MCF 10A (cell line): Measurements from ENCODE around the gene ZNF385A. TPM values are rescaled to one million over a fixed set of nuclear protein-coding genes. Genes with fewer than 3 reads are reported as not detected.

ENCODE experiments used
- BruUV-seq: library from RNA; stranded (reverse); fragments of 400-500 nt; replicated peaks from 2 replicates; lab custom pipeline; 2021; lab: Mats Ljungman, UMichigan
- CTCF ChIA-PET: fragments of 300-600 bp; sonication (Branson Sonifier 250); formaldehyde crosslinking; extraction: SDS; loops from one replicate; lab custom pipeline; 2021; ENCODE audit warnings: antibody characterized with exemption, inconsistent platforms; lab: Yijun Ruan, JAX
- POLR2A ChIA-PET: fragments of 300-600, 350-650 bp; sonication (Branson Sonifier 250); formaldehyde crosslinking; extraction: SDS; loops from one replicate; lab custom pipeline; 2020; ENCODE audit warnings: antibody characterized with exemption, inconsistent platforms; lab: Yijun Ruan, JAX
- DNase-seq: peaks from one replicate; pipeline ENCODE4 v3.0.0-alpha.2; 2018; ENCODE audit not compliant: unreplicated experiment
- H3K27ac Mint-ChIP-seq: one replicate; pipeline ENCODE4 v1.8.0; 2022; ENCODE audit warnings: mild to moderate bottlenecking, low read depth, mixed read lengths; ENCODE audit not compliant: unreplicated experiment
- H3K27me3 Mint-ChIP-seq: one replicate; pipeline ENCODE4 v1.8.0; 2022; ENCODE audit warnings: mixed read lengths; ENCODE audit not compliant: insufficient read depth, unreplicated experiment
- H3K36me3 Mint-ChIP-seq: one replicate; pipeline ENCODE4 v1.8.0; 2022; ENCODE audit warnings: mild to moderate bottlenecking, moderate library complexity, mixed read lengths; ENCODE audit not compliant: insufficient read depth, unreplicated experiment
- H3K4me1 Mint-ChIP-seq: one replicate; pipeline ENCODE4 v1.8.0; 2022; ENCODE audit warnings: mixed read lengths; ENCODE audit not compliant: insufficient read depth, unreplicated experiment
- H3K4me3 Mint-ChIP-seq: one replicate; pipeline ENCODE4 v1.8.0; 2022; ENCODE audit warnings: mild to moderate bottlenecking, moderate library complexity, mixed read lengths; ENCODE audit not compliant: unreplicated experiment
- H3K9me3 Mint-ChIP-seq: one replicate; pipeline ENCODE4 v1.8.0; 2022; ENCODE audit warnings: mixed read lengths; ENCODE audit not compliant: unreplicated experiment
- CTCF ChIP-seq: fragments of 200-600 bp; IDR thresholded peaks from one replicate; pipeline ENCODE4 v1.8.0; 2022; ENCODE audit warnings: antibody characterized with exemption, mild to moderate bottlenecking; ENCODE audit not compliant: unreplicated experiment
- intact Hi-C: fragments of 100-400 bp; cut with micrococcal nuclease; formaldehyde crosslinking; loops from 2 replicates; pipeline ENCODE4 v1.14.1; 2022
- total RNA-seq: library from RNA; stranded (reverse); gene quantifications from 2 replicates; pipeline ENCODE4 v1.2.3, GENCODE V29; 2022

The ZNF385A gene
- total RNA-seq, 1 experiment from 2014 or later: 8.3 TPM

- H3K27ac Mint-ChIP-seq: no peak overlapping the region
- H3K9me3 Mint-ChIP-seq: no peaks in the 10 kb centered on the region
- DNase-seq: no peak
- peaks cover 42% of the 10 kb centered on the region for H3K36me3 Mint-ChIP-seq
- TF ChIP-seq CTCF: no peak
- H3K4me3 Mint-ChIP-seq: no peak overlapping the region
- CTCF ChIA-PET: interaction anchor here (0.6 to 6.4 kb wide), 20 partner anchors 9 to 1016 kb away, joined by 3 to 46 read pairs (median 6); partner anchors contain the start of genes CBX5, COPZ1 and HNRNPA1
- POLR2A ChIA-PET: interaction anchor here (0.5 to 1.7 kb wide), 7 partner anchors 11 to 578 kb away, joined by 3 to 13 read pairs (median 3); partner anchors contain the start of genes CBX5 and HNRNPA1
- intact Hi-C loops: loop anchor here (2.0 kb wide), 1 partner anchor 23 kb away; no protein-coding TSS in a partner anchor
- H3K4me1 Mint-ChIP-seq: peaks cover 13% of the 10 kb centered on the region
- no TSS peak for BruUV-seq
- no peaks in the 10 kb centered on the region for H3K27me3 Mint-ChIP-seq
Measured at GRCh38 chr12:54337854-54338650, 46.5 kb downstream of the ZNF385A start.

DNA sequence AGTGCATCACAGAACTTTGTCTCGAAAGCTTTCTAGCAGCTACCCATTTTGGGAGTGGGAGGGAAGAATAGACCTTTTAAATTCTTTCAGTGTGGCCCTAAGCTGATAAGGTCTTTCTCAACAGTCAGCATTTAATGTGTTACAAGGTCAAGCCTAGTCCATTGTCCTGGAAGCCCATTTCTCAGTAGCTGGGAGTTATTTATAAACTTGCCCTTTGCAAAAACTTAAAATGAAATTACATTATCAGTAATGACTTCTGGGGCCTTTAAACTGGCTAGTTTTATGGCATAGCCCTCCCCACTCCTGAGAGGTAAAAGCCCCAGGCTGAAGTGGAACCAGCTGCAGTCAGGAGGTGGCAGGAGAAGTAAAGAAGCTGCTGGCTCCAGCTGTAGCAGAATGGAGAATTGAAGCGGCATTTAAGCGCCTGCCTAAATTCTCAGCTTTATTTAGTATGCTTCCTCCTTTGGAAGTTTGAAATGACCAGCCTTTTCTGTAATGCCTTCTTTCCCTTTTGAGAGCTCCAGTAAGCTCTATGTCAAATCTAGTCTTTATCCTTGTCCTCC, 47.2 kb downstream of the ZNF385A start:
- H3K4me3 Mint-ChIP-seq: no peak overlapping the region
- intact Hi-C loops: loop anchor here (2.0 kb wide), 1 partner anchor 23 kb away; no protein-coding TSS in a partner anchor
- DNase-seq: no peak
- no peaks in the 10 kb centered on the region for H3K27me3 Mint-ChIP-seq
- TF ChIP-seq CTCF: no peak
- H3K27ac Mint-ChIP-seq: no peak overlapping the region
- ChIA-PET POLR2A (interaction anchor here (0.5 to 1.7 kb wide), 7 partner anchors 11 to 577 kb away, joined by 3 to 13 read pairs (median 3); partner anchors contain the start of genes CBX5 and HNRNPA1), CTCF (interaction anchor here (0.6 to 6.4 kb wide), 21 partner anchors 10 to 106 kb away, joined by 3 to 46 read pairs (median 5); partner anchors contain the start of genes CBX5, COPZ1 and HNRNPA1)
- BruUV-seq: TSS peak; percentile 27
- peaks cover 13% of the 10 kb centered on the region for H3K4me1 Mint-ChIP-seq
- H3K9me3 Mint-ChIP-seq: no peaks in the 10 kb centered on the region
- H3K36me3 Mint-ChIP-seq: peaks cover 39% of the 10 kb centered on the region

DNA sequence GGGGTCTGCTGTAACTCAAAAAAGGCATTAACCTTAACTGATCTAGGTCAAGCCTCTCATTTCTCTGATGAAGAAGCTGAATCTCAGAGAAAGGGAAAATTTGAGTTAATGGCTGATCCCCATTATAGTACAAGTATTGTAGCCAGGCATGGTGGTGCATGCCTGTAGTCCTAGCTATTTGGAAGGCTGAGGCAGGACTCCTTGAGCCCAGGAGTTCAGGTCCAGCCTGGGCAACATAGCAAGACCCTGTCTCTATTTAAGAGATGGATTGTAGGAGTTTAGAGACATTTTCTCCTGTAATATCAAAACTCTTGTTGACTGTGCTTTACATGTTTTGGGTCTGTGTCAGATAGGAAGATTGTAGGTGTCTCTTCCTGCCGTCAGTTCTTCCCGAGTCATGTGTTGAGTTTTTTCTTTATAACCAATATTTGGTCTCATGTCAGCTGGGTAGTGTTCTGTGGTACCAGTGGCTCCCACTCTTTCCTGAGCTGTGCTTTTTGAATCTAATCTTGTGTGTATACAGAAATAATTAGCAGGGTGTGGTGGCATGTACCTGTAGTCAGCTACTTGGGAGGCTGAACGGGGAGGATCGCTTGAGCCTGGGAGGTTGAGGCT, 51.0 kb downstream of the ZNF385A start:
- Mint-ChIP-seq H3K4me3 (no peak overlapping the region), H3K36me3 (peaks cover 38% of the 10 kb centered on the region), H3K27me3 (no peaks in the 10 kb centered on the region), H3K9me3 (no peaks in the 10 kb centered on the region), H3K27ac (no peak overlapping the region), H3K4me1 (peaks cover 28% of the 10 kb centered on the region)
- intact Hi-C loops: no loop called here
- POLR2A ChIA-PET: interaction anchor here (1.1 to 3.0 kb wide), 3 partner anchors 8 to 53 kb away, joined by 4 to 12 read pairs (median 8); partner anchors contain the start of genes CBX5, COPZ1 and HNRNPA1
- no peak for TF ChIP-seq CTCF
- no TSS peak for BruUV-seq
- CTCF ChIA-PET: interaction anchor here (0.5 to 6.4 kb wide), 15 partner anchors 9 to 119 kb away, joined by 3 to 46 read pairs (median 5); partner anchors contain the start of gene COPZ1
- no peak for DNase-seq
